ENCODE measurements around the gene DGLUCY.
A peak's percentile ranks its signal among the peaks of the same experiment; 100 is the strongest.

DGLUCY gene

GRCh38 chr14:91068642-91069041 is 45.2 kb upstream of the DGLUCY start (continued):
- TF ChIP-seq OVOL3 (tag by site-specific recombination; IDR thresholded peaks at IDR 0.05) (no peak), ZNF626 (tag by site-specific recombination; IDR thresholded peaks at IDR 0.05) (no peak), ZNF2 (tag by site-specific recombination; IDR thresholded peaks at IDR 0.05) (no peak), PRDM1 (tag by site-specific recombination; IDR thresholded peaks at IDR 0.05) (no peak), ZNF341 (tag by site-specific recombination; IDR thresholded peaks at IDR 0.05; ENCODE audit: low read depth) (no peak), ZNF624 (tag by site-specific recombination; IDR thresholded peaks at IDR 0.05) (no peak), ZNF221 (tag by site-specific recombination; IDR thresholded peaks at IDR 0.05; ENCODE audit: borderline replicate concordance) (no peak), ZBTB6 (tag by site-specific recombination; IDR thresholded peaks at IDR 0.05) (no peak)
- TF ChIP-seq, protein P1, sequence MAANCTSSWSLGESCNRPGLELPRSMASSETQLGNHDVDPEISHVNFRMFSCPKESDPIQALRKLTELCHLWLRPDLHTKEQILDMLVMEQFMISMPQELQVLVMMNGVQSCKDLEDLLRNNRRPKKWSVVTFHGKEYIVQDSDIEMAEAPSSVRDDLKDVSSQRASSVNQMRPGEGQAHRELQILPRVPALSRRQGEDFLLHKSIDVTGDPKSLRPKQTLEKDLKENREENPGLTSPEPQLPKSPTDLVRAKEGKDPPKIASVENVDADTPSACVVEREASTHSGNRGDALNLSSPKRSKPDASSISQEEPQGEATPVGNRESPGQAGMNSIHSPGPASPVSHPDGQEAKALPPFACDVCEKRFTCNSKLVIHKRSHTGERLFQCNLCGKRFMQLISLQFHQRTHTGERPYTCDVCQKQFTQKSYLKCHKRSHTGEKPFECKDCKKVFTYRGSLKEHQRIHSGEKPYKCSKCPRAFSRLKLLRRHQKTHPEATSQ (tag by site-specific recombination; IDR thresholded peaks at IDR 0.05) = no peak

DNA sequence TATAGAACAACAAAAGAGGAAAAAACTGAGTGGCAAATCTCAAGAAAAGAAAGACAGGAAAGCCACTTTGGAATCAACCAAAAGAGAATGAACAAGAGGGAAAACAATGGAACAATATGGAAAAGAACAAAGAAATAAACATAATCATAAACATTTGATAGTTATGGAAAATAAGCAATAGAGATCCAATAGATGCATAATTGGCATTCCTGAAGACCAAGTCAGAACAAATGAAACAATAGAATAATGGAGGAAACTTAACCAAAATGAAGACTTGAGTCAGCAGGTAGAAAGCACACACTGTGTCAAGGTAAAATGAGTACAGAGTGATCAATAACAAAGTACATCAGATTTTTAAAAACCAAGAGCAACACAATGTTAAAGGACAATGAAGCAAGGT is 43.3 kb upstream of the DGLUCY start:
- Histone ChIP-seq H3K27ac (ENCODE audit: extremely low read depth, low read depth, low read length) (no peak overlapping the region), H3K4me3 (ENCODE audit: low read depth, low read length) (no peak overlapping the region), H3K4me1 (ENCODE audit: control insufficient read depth, insufficient read depth, low read length) (no peaks in the 10 kb centered on the region), H3K9me3 (ENCODE audit: control insufficient read depth, insufficient read depth, low read depth, low read length) (no peaks in the 10 kb centered on the region; the same call in 1 of the 2 replicates), H3K36me3 (ENCODE audit: control insufficient read depth in 2 of 2, insufficient read depth in 1 of 2, low read length in 2 of 2) (no peaks in the 10 kb centered on the region)
- ChIA-PET POLR2A (interaction anchor here (1.3 kb wide), 1 partner anchor 10 kb away, joined by 4 read pairs; the partner anchor contains the start of gene RPS6KA5), CTCF (interaction anchor here (1.4 kb wide), 1 partner anchor 102 kb away, joined by 3 read pairs; no protein-coding TSS in a partner anchor)
- no peak for TF ChIP-seq ZNF48 (tag by site-specific recombination; IDR thresholded peaks at IDR 0.05)
- TF ChIP-seq ZNF221 (tag by site-specific recombination; IDR thresholded peaks at IDR 0.05; ENCODE audit: borderline replicate concordance) = no peak
- TF ChIP-seq SETDB1 (IDR thresholded peaks at IDR 0.05; ENCODE audit: insufficient read length, low read length) = peak; percentile 17
- no peak for TF ChIP-seq REPIN1 (tag by site-specific recombination; IDR thresholded peaks at IDR 0.05; ENCODE audit: low read depth)
- no peak for TF ChIP-seq ZNF121 (tag by site-specific recombination; IDR thresholded peaks at IDR 0.05)
- TF ChIP-seq ZNF133 (tag by site-specific recombination; IDR thresholded peaks at IDR 0.05) = peak; percentile 97
- no peak for TF ChIP-seq TSHZ1 (tag by site-specific recombination; IDR thresholded peaks at IDR 0.05; ENCODE audit: borderline replicate concordance)
- no peak for TF ChIP-seq BCL6B (tag by site-specific recombination; IDR thresholded peaks at IDR 0.05)

- H3K4me1 ChIP-seq (ENCODE audit: control insufficient read depth, insufficient read depth, low read length) = no peaks in the 10 kb centered on the region
Observed at GRCh38 chr14:91075553-91075952, 38.3 kb upstream of the DGLUCY start.

More at GRCh38 chr14:91075553-91075952, 38.3 kb upstream of the DGLUCY start:
- Histone ChIP-seq H3K9me3 (ENCODE audit: control insufficient read depth, insufficient read depth, low read depth, low read length) (no peaks in the 10 kb centered on the region; the same call in 1 of the 2 replicates), H3K4me3 (ENCODE audit: low read depth, low read length) (no peak overlapping the region), H3K36me3 (ENCODE audit: control insufficient read depth in 2 of 2, insufficient read depth in 1 of 2, low read length in 2 of 2) (no peaks in the 10 kb centered on the region), H3K27ac (ENCODE audit: extremely low read depth, low read depth, low read length) (no peak overlapping the region)
- TF ChIP-seq ZNF514 (tag by site-specific recombination; IDR thresholded peaks at IDR 0.05) = no peak
- TF ChIP-seq ZBTB7A (tag by site-specific recombination; IDR thresholded peaks at IDR 0.05; ENCODE audit: low read depth) = no peak
- TF ChIP-seq ZNF585B (tag by site-specific recombination; IDR thresholded peaks at IDR 0.05) = no peak
- no peak for TF ChIP-seq ZNF768 (tag by site-specific recombination; IDR thresholded peaks at IDR 0.05)
- TF ChIP-seq ZNF626 (tag by site-specific recombination; IDR thresholded peaks at IDR 0.05) = no peak
- no peak for TF ChIP-seq MYNN (tag by site-specific recombination; IDR thresholded peaks at IDR 0.05; ENCODE audit: borderline replicate concordance)
- no peak for TF ChIP-seq ZNF341 (tag by site-specific recombination; IDR thresholded peaks at IDR 0.05; ENCODE audit: low read depth)
- no peak for TF ChIP-seq YY1 (tag by site-specific recombination; IDR thresholded peaks at IDR 0.05)
- ChIA-PET POLR2A (no interaction called here), CTCF (interaction anchor here (0.7 kb wide), 1 partner anchor 230 kb away, joined by 3 read pairs; no protein-coding TSS in a partner anchor)
